ENCODE results near the gene CALHM2. TPM values are rescaled to one million over a fixed set of nuclear protein-coding genes. Genes with fewer than 3 reads are reported as not detected.

The CALHM2 gene
- total RNA-seq, 1 experiment from 2014 or later, result not detected

GRCh38 chr10:103419101-103419500 is 33.1 kb downstream of the CALHM2 start:
- H3K18ac ChIP-seq (ENCODE audit: insufficient read length, low read depth, low read length), result no peak overlapping the region
- no peak overlapping the region for H2AK5ac ChIP-seq (ENCODE audit: insufficient read length, low read length)
- H4K20me1 ChIP-seq (ENCODE audit: control insufficient read depth, insufficient read depth, insufficient read length), result no peaks in the 10 kb centered on the region
- no peak overlapping the region for H4K5ac ChIP-seq (ENCODE audit: insufficient read length, low read depth, low read length)
- no peak overlapping the region for H4K91ac ChIP-seq (ENCODE audit: insufficient read length, low read depth, low read length)
- Mint-ChIP-seq H3K4me1 (no peaks in the 10 kb centered on the region), H3K4me3 (no peak overlapping the region), H3K27me3 (ENCODE audit: low read depth) (no peaks in the 10 kb centered on the region), H3K36me3 (ENCODE audit: insufficient read depth in 1 of 3, low read depth in 3 of 3) (peaks cover 58 to 95% (median 89%) of the 10 kb centered on the region in 3 experiments), H3K27ac (no peak overlapping the region), H3K9me3 (no peaks in the 10 kb centered on the region)
- no peak overlapping the region for H2BK120ac ChIP-seq (ENCODE audit: low read depth, low read length, poor library complexity, severe bottlenecking)
- H3K4me1 ChIP-seq (ENCODE audit: insufficient read depth, low read length), result no peaks in the 10 kb centered on the region
- H3K9ac ChIP-seq (ENCODE audit: extremely low read depth, insufficient read length, low read length), result no peak overlapping the region
- no peak overlapping the region for H2AFZ ChIP-seq (ENCODE audit: low read length)
- no peaks in the 10 kb centered on the region for H3K9me3 ChIP-seq (ENCODE audit: control insufficient read depth, low read depth, low read length)
- no CpG with 5 or more reads among the region's 4 CpGs for WGBS (ENCODE audit: extremely low coverage, insufficient read length, low lambda C conversion rate)
- H2BK20ac ChIP-seq (ENCODE audit: low read depth, low read length, poor library complexity, severe bottlenecking), result no peak overlapping the region
- H3K4ac ChIP-seq (ENCODE audit: low read depth, low read length), result no peak overlapping the region
- no peak overlapping the region for H3K56ac ChIP-seq (ENCODE audit: insufficient read length, low read depth, low read length)
- no peaks in the 10 kb centered on the region for H3K79me1 ChIP-seq (ENCODE audit: insufficient read depth, low read depth, low read length, poor library complexity, severe bottlenecking)
- H3K23me2 ChIP-seq (ENCODE audit: insufficient read length, low read depth, low read length, poor library complexity, severe bottlenecking), result no peaks in the 10 kb centered on the region
- no peak overlapping the region for H3K23ac ChIP-seq (ENCODE audit: insufficient read length, low read depth, low read length)
- TF ChIP-seq CTCF (conservative IDR thresholded peaks at IDR 0.05), result no peak
- H2BK5ac ChIP-seq (ENCODE audit: insufficient read length, low read length), result no peak overlapping the region
- H3K4me2 ChIP-seq (ENCODE audit: insufficient read depth, insufficient read length, low read length), result no peak overlapping the region
- no peak overlapping the region for H3T11ph ChIP-seq (ENCODE audit: low read length)
- H3K27ac ChIP-seq (ENCODE audit: insufficient read length, low read depth, low read length), result no peak overlapping the region
- H3K27me3 ChIP-seq (ENCODE audit: insufficient read depth, low read length), result no peaks in the 10 kb centered on the region
- no peak overlapping the region for H3K14ac ChIP-seq (ENCODE audit: insufficient read depth, low read length)
- H2BK15ac ChIP-seq (ENCODE audit: low read depth, low read length), result no peak overlapping the region
- no peak for DNase-seq
- H4K8ac ChIP-seq (replicated peaks; ENCODE audit: insufficient read length, low read depth, low read length), result no peak overlapping the region
- no peaks in the 10 kb centered on the region for H3K79me2 ChIP-seq (ENCODE audit: insufficient read depth, low read length)
- no peak overlapping the region for H2BK12ac ChIP-seq (ENCODE audit: insufficient read length, low read depth, low read length)

Measured in H9 (cell line).